Tongue (tissue), 2 donors: ENCODE results near the gene KLHL1. TPM values are rescaled to one million over a fixed set of nuclear protein-coding genes. Genes with fewer than 3 reads are reported as not detected.

Source experiments
- DNase-seq: peaks from one replicate; pipeline ENCODE4 v3.0.0-alpha.2; 2015
- total RNA-seq: library from RNA; depleted of rRNA; stranded (reverse); fragments of >200 nt; gene quantifications from one replicate; pipeline ENCODE4 v1.2.3, GENCODE V29; 2014

KLHL1 gene
- total RNA-seq, 1 donor from 2014 or later, result 0.31 TPM

GRCh38 chr13:69999875-70000274, 108.4 kb downstream of the KLHL1 start:
- no peak for DNase-seq

- no peak for DNase-seq
Measured at GRCh38 chr13:69997061-69997460, 111.2 kb downstream of the KLHL1 start.

GRCh38 chr13:69980799-69981198, 127.5 kb downstream of the KLHL1 start:
- DNase-seq, result no peak

- DNase-seq, result no peak
Measured at GRCh38 chr13:69975496-69975895, 132.8 kb downstream of the KLHL1 start.

- no peak for DNase-seq
Measured at GRCh38 chr13:69970520-69970919, 137.7 kb downstream of the KLHL1 start.

- peak; percentile 9 for DNase-seq
Measured at GRCh38 chr13:69959046-69959445, 149.2 kb downstream of the KLHL1 start.

- no peak for DNase-seq
Measured at GRCh38 chr13:69956839-69957238, 151.4 kb downstream of the KLHL1 start.

GRCh38 chr13:69956349-69956748, 151.9 kb downstream of the KLHL1 start:
- DNase-seq, result no peak

GRCh38 chr13:69955271-69955670, 153.0 kb downstream of the KLHL1 start:
- no peak for DNase-seq

GRCh38 chr13:69951412-69951811, 156.8 kb downstream of the KLHL1 start:
- no peak for DNase-seq

- DNase-seq, result no peak
Measured at GRCh38 chr13:69950160-69950559, 158.1 kb downstream of the KLHL1 start.

- no peak for DNase-seq
Measured at GRCh38 chr13:69948016-69948415, 160.2 kb downstream of the KLHL1 start.

- peak; percentile 5 for DNase-seq
Measured at GRCh38 chr13:69947582-69947981, 160.7 kb downstream of the KLHL1 start.

- DNase-seq, result no peak
Measured at GRCh38 chr13:69946511-69946910, 161.7 kb downstream of the KLHL1 start.

- DNase-seq, result no peak
Measured at GRCh38 chr13:69935043-69935442, 173.2 kb downstream of the KLHL1 start.

- DNase-seq, result no peak
Measured at GRCh38 chr13:69928262-69928661, 180.0 kb downstream of the KLHL1 start.

- DNase-seq, result no peak
Measured at GRCh38 chr13:69921156-69921555, 187.1 kb downstream of the KLHL1 start.

GRCh38 chr13:69912630-69913029, 195.6 kb downstream of the KLHL1 start:
- peak; percentile 1 for DNase-seq

GRCh38 chr13:69910800-69911199, 197.5 kb downstream of the KLHL1 start:
- no peak for DNase-seq

- no peak for DNase-seq
Measured at GRCh38 chr13:69904784-69905183, 203.5 kb downstream of the KLHL1 start.

- DNase-seq, result peak; percentile 1
Measured at GRCh38 chr13:69903081-69903480, 205.2 kb downstream of the KLHL1 start.

GRCh38 chr13:69882451-69882850, 225.8 kb downstream of the KLHL1 start:
- no peak for DNase-seq

GRCh38 chr13:69879936-69880335, 228.3 kb downstream of the KLHL1 start:
- DNase-seq, result no peak

GRCh38 chr13:69872321-69873047, 235.8 kb downstream of the KLHL1 start:
- DNase-seq, result no peak

- DNase-seq, result no peak
Measured at GRCh38 chr13:69866555-69866954, 241.7 kb downstream of the KLHL1 start.
